ENCODE results near the gene ZBTB7C. TPM values are rescaled to one million over a fixed set of nuclear protein-coding genes. Genes with fewer than 3 reads are reported as not detected.
A peak's percentile ranks its signal among the peaks of the same experiment; 100 is the strongest.

ZBTB7C gene
- total RNA-seq, 4 donors from 2014 or later, result 26.0 to 50.6 (median 46.2) TPM

DNA sequence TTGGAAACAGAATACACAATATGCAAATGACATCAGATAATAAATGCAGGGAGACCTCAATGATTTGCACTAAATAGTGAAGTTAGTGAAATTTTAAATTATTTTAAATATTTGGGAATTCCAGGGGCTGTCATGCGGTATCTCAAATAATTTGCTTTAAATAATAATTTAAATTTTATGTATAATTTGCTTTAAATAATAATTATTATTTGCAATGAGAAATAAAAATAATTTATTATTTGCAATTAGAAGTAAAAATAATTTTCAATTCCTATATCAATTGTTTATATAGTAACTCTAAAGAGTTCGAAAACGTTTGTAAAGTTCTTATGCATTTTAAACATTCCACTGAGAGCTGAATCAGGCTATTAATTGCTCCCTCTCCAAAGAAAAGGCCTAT lies 226.4 kb downstream of the ZBTB7C start:
- H3K27ac ChIP-seq, result no peak overlapping the region
- no peaks in the 10 kb centered on the region for H3K4me1 ChIP-seq
- H3K27me3 ChIP-seq, result no peaks in the 10 kb centered on the region
- no peak for TF ChIP-seq EP300 (IDR thresholded peaks at IDR 0.05)
- no peak for TF ChIP-seq POLR2A (IDR thresholded peaks at IDR 0.05)
- TF ChIP-seq, protein P1, sequence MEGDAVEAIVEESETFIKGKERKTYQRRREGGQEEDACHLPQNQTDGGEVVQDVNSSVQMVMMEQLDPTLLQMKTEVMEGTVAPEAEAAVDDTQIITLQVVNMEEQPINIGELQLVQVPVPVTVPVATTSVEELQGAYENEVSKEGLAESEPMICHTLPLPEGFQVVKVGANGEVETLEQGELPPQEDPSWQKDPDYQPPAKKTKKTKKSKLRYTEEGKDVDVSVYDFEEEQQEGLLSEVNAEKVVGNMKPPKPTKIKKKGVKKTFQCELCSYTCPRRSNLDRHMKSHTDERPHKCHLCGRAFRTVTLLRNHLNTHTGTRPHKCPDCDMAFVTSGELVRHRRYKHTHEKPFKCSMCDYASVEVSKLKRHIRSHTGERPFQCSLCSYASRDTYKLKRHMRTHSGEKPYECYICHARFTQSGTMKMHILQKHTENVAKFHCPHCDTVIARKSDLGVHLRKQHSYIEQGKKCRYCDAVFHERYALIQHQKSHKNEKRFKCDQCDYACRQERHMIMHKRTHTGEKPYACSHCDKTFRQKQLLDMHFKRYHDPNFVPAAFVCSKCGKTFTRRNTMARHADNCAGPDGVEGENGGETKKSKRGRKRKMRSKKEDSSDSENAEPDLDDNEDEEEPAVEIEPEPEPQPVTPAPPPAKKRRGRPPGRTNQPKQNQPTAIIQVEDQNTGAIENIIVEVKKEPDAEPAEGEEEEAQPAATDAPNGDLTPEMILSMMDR (IDR thresholded peaks at IDR 0.05), result no peak
- no peak for TF ChIP-seq POLR2AphosphoS5 (IDR thresholded peaks at IDR 0.05)
- WGBS, result 88% methylated on average over 3 of the region's 3 CpGs
- no peak overlapping the region for H3K4me3 ChIP-seq
- DNase-seq (ENCODE audit: low spot score in 2 of 2), result no peak
- H3K36me3 ChIP-seq, result no peaks in the 10 kb centered on the region
- H3K9me3 ChIP-seq, result no peaks in the 10 kb centered on the region

DNA sequence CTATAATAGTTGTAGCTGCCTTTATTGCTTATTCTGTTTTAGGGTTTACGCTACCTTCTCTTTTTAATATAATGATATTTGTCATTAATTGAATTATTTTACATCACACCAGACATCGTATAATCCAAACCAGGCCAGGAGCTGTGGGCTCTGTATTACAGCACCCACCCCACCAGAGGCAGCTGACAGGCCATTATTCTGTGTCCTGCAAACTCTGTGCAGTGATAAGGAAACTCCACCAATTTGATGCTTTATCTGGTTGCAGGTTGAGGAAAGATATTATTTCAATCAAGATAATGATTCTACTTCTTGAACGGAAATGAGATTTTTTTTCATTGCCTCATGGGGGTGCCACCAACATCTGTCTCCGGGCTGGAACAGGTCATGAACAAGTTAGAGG lies 227.3 kb downstream of the ZBTB7C start:
- no peaks in the 10 kb centered on the region for H3K27me3 ChIP-seq
- no peaks in the 10 kb centered on the region for H3K36me3 ChIP-seq
- DNase-seq (ENCODE audit: low spot score in 2 of 2), result peak in 1 of 2 donors; percentile 13
- no peak overlapping the region for H3K4me3 ChIP-seq
- WGBS, result 86% methylated on average over 4 of the region's 4 CpGs
- H3K27ac ChIP-seq, result no peak overlapping the region
- H3K9me3 ChIP-seq, result no peaks in the 10 kb centered on the region
- H3K4me1 ChIP-seq, result peaks cover 5% of the 10 kb centered on the region
- TF ChIP-seq, protein P1 (IDR thresholded peaks at IDR 0.05), result no peak
- no peak for TF ChIP-seq EP300 (IDR thresholded peaks at IDR 0.05)

DNA sequence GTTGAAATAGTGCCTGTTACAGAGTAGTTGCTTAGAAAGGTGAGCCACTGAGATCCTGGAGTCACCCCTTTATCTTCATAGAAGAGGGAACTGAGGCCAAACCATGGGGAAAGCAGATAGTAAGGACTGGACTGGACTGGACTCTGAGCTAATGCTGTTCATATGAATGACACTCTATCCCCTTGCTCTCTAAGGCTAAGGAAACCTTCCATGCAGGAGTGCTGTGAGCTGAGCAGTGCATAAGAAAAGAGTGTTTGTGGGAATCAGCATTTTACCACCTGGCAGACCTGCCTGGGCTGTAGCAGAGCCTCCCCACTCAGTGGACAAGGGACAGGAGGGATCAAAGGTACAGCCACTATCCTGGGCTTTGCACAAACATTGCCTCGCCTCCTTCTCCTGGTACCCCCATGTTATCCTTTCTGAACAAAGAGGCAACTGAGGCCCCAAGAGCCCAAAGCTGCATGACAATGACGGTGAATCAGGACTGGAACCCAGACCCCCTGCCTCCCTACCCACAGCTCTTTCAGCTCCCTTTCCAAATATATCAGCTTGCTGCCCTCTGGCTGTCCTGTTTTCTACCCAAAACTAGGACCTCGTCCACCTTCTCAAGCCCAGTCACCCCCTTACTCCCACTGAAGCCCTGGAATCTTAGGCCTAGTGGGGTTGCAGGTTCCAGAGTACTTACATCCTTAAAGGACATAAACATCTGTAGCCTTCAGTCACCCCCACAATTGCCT lies 227.9 kb downstream of the ZBTB7C start:
- DNase-seq (ENCODE audit: low spot score in 2 of 2), result no peak
- H3K27me3 ChIP-seq, result no peaks in the 10 kb centered on the region
- TF ChIP-seq EP300 (IDR thresholded peaks at IDR 0.05) (no peak), POLR2A (IDR thresholded peaks at IDR 0.05) (no peak), POLR2AphosphoS5 (IDR thresholded peaks at IDR 0.05) (no peak)
- TF ChIP-seq, protein P1 (IDR thresholded peaks at IDR 0.05), result no peak

DNA sequence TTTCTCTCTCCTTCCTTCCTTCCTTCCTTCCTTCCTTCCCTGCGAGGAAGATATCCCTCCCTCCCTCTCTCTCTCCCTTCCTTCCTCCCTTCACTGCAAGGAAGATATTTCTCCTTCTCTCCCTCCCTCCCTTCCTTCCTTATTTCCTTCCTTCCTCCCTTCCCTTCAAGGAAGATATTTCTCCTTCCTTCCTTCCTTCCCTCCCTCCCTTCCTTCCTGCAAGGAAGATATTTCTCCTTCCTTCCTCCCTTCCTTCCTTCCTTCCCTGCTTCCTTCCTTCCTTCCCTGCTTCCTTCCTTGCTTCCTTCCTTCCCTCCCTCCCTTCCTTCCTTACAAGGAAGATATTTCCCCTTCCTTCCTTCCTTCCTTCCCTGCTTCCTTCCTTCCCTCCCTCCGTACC lies 229.5 kb downstream of the ZBTB7C start:
- WGBS, result 59% methylated on average over 2 of the region's 2 CpGs
- no peaks in the 10 kb centered on the region for H3K27me3 ChIP-seq
- DNase-seq (ENCODE audit: low spot score in 2 of 2), result no peak
- H3K4me1 ChIP-seq, result peaks cover 7% of the 10 kb centered on the region
- TF ChIP-seq POLR2A (IDR thresholded peaks at IDR 0.05) (no peak), EP300 (IDR thresholded peaks at IDR 0.05) (no peak), POLR2AphosphoS5 (IDR thresholded peaks at IDR 0.05) (no peak)
- TF ChIP-seq, protein P1 (IDR thresholded peaks at IDR 0.05), result no peak
- no peak overlapping the region for H3K27ac ChIP-seq
- H3K36me3 ChIP-seq, result no peaks in the 10 kb centered on the region
- H3K4me3 ChIP-seq, result no peak overlapping the region
- no peaks in the 10 kb centered on the region for H3K9me3 ChIP-seq

More for the DNA sequence above, 227.9 kb downstream of the ZBTB7C start:
- WGBS, result 96% methylated on average over 3 of the region's 3 CpGs
- H3K4me1 ChIP-seq, result peaks cover 7% of the 10 kb centered on the region
- no peak overlapping the region for H3K4me3 ChIP-seq
- H3K9me3 ChIP-seq, result no peaks in the 10 kb centered on the region
- no peaks in the 10 kb centered on the region for H3K36me3 ChIP-seq
- no peak overlapping the region for H3K27ac ChIP-seq

DNA sequence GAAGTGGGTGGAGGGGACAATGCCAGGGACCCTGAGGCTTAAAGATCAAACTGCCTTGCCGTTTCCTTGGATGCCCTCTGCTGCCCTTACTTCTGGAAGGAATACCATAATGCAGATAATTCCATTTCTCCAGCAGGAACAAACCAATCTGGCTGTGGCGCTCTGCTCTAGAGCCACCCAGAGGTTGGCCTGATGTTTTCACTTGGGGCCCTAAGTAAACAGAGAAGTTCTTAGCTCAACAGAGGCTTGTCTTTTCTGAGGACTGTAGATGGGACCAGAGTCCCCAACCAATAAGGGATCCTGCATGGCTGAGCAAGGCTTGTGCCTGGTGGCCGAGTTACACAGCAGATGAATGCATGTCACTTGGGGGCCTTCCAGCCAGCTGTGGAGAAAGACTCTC lies 230.2 kb downstream of the ZBTB7C start:
- TF ChIP-seq POLR2AphosphoS5 (IDR thresholded peaks at IDR 0.05) (no peak), EP300 (IDR thresholded peaks at IDR 0.05) (no peak), POLR2A (IDR thresholded peaks at IDR 0.05) (no peak)
- TF ChIP-seq, protein P1 (IDR thresholded peaks at IDR 0.05), result no peak
- no peaks in the 10 kb centered on the region for H3K27me3 ChIP-seq
- H3K9me3 ChIP-seq, result no peaks in the 10 kb centered on the region
- peaks cover 7% of the 10 kb centered on the region for H3K4me1 ChIP-seq
- no peak for DNase-seq (ENCODE audit: low spot score in 2 of 2)
- WGBS, result 87% methylated on average over 3 of the region's 3 CpGs
- H3K4me3 ChIP-seq, result no peak overlapping the region
- no peak overlapping the region for H3K27ac ChIP-seq
- no peaks in the 10 kb centered on the region for H3K36me3 ChIP-seq
